ENCODE results near the gene PUSL1. TPM values are rescaled to one million over a fixed set of nuclear protein-coding genes. Genes with fewer than 3 reads are reported as not detected.

Gene PUSL1
- total RNA-seq, 2 experiments from 2014 or later = 17.0 to 17.6 TPM

DNA sequence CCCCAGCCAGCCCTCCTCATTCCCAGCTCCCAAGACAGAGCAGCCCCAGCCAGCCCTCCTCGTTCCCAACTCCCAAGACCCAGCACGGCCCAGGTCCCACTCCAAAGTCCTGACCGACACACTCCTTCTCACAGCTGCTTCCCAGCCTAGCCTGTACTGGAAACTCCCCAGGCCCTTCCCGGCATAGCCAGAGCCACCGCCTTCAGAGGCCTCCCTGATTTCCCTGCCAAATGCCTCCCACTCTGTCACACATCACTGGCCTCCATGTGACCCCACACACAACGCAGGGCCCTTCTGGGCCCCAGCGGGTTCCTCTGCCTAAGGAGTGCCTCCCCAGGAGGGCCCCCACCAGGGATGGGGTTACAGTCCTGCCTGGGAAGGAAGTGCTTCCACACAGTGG is 37.6 kb upstream of the PUSL1 start:
- no peak for DNase-seq
- peak overlapping the region; percentile 10 for H3K27ac Mint-ChIP-seq
- peaks cover 25% of the 10 kb centered on the region for H3K36me3 Mint-ChIP-seq (ENCODE audit: low read depth)
- H3K9me3 Mint-ChIP-seq = no peaks in the 10 kb centered on the region
- CTCF ChIA-PET = interaction anchor here (0.9 to 2.3 kb wide), 2 partner anchors 149 to 150 kb away, joined by 3 to 10 read pairs; no protein-coding TSS in a partner anchor
- no peaks in the 10 kb centered on the region for H3K27me3 Mint-ChIP-seq (ENCODE audit: low read depth)
- H3K4me3 Mint-ChIP-seq = peak overlapping the region; percentile 16
- H3K4me1 Mint-ChIP-seq (ENCODE audit: low read depth) = peaks cover 39% of the 10 kb centered on the region
- intact Hi-C loops (cut with micrococcal nuclease) = no loop called here

DNA sequence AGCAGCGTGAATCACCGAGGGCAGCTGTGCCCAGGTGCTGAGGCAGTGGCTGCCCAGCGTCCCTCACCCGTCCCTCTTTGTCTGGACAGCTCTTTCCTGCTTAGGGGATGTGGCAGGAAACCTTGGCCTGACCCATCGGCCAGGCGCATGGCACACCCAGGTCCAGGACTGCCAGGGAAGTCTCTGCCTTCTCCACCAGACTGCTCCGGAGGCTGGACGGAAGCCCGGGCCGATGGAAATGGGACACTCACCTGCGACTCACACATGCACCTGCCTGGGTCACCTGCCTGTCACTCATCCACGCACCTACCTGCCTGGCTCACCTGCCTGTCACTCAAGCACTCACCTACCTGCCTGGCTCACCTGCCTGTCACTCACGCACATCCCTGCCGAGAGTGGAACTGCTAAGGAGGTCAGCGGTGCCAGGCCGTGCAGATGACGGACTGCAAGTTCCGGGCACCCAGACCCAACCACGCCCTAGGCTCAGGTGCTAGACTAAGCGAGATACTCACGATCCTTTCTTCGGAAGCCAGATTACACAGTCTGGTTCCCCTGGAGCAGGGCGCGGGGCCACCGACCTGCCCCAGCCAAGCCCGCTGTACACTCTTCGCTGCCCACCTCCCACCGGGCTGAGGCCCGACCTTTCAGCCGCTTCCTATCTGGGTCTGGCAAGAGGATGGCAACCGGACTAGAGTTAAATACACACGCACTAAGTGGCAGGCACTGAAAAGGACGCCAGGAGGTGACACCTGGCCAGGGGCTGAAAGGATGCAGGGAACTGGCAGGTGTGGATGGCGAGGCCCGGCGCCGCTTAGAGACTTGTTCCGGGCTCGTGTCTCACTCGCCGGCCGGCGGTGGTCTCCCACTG is 35.8 kb upstream of the PUSL1 start:
- Mint-ChIP-seq H3K27ac (peak overlapping the region; percentile 80), H3K4me1 (ENCODE audit: low read depth) (peaks cover 39% of the 10 kb centered on the region), H3K9me3 (no peaks in the 10 kb centered on the region), H3K4me3 (peak overlapping the region; percentile 85), H3K27me3 (ENCODE audit: low read depth) (no peaks in the 10 kb centered on the region), H3K36me3 (ENCODE audit: low read depth) (peaks cover 18% of the 10 kb centered on the region)
- intact Hi-C loops (cut with micrococcal nuclease) = loop anchor here (1.0 to 2.0 kb wide), 2 partner anchors 36 to 42 kb away; partner anchors contain the start of gene PUSL1
- DNase-seq = peak; percentile 27
- CTCF ChIA-PET = interaction anchor here (2.3 kb wide), 1 partner anchor 150 kb away, joined by 10 read pairs; no protein-coding TSS in a partner anchor

DNA sequence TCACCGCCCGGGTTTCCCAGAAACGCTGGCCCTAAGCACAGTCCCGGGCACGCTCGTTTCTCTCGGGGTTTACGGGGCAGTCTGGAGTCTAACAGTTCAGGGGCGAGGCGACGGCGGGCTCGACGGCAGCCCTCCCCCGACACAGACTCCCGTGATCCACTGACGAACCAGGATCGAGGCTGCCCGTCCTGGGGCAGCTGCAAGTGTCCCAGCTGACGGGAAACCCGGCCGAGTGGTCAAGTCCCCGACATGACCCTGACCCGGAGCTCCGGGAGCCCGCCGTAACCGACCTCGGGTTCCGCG is 35.2 kb upstream of the PUSL1 start:
- Mint-ChIP-seq H3K9me3 (no peaks in the 10 kb centered on the region), H3K4me1 (ENCODE audit: low read depth) (peaks cover 39% of the 10 kb centered on the region), H3K4me3 (peak overlapping the region; percentile 85), H3K27ac (peak overlapping the region; percentile 80), H3K36me3 (ENCODE audit: low read depth) (peaks cover 15% of the 10 kb centered on the region), H3K27me3 (ENCODE audit: low read depth) (no peaks in the 10 kb centered on the region)
- intact Hi-C loops (cut with micrococcal nuclease) = loop anchor here (1.0 to 2.0 kb wide), 2 partner anchors 35 to 42 kb away; partner anchors contain the start of gene PUSL1
- no peak for DNase-seq
- CTCF ChIA-PET = interaction anchor here (0.5 to 0.6 kb wide), 2 partner anchors 9 to 289 kb away, joined by 3 read pairs; no protein-coding TSS in a partner anchor

DNA sequence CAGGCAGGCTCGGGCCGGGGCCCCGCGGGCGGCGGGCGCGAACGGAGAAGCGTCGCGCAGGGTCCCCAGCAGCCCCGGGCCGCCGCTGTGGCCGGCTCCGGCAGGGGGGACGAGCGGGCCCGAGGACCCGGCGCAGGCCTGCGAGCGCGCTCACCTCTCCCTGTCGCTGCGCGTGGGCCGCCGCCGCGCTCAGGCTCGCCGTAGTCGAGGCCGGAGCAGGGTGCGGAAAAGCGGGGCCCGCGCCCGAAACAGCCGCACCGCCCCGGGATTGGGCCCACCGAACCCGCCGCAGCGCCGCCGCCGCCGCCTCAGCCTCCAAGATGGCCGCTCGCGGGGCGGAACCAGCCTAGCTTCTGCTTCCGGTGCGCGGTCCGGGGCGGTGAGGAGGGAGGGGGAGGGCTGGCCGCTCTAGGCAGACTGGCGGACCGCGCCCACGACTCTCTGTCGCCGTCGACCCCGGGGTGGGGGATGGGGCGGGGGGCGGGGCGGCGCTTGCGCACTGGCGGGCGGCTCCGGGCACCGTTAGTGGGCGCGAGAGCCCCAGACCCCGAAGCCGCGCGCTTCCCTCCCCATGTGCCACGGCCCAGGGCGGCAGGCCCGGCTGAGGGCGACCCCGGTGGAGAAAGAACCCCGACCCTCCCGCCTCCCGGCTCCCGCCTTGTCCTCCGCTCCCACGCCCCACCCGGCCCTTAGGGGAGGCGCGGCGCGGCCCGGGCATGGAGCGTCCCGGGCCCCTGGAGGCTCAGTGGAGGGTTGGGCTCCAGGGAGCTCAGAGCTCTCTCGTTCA is 34.7 kb upstream of the PUSL1 start, which contains the start of gene UBE2J2:
UBE2J2 (minus strand) TSS at position 343 of the 787 bp plus-strand sequence. CDS start 5,862 bp downstream, outside the sequence.
- peak within 1 kb of the TSS; percentile 80 for H3K27ac Mint-ChIP-seq
- intact Hi-C loops (cut with micrococcal nuclease) = loop anchor here (1.0 to 2.0 kb wide), 2 partner anchors 35 to 43 kb away; partner anchors contain the start of gene PUSL1
- CTCF ChIA-PET = interaction anchor here (0.5 to 0.6 kb wide), 2 partner anchors 8 to 289 kb away, joined by 3 read pairs; no protein-coding TSS in a partner anchor
- H3K9me3 Mint-ChIP-seq = no peaks in the 10 kb centered on the region
- H3K36me3 Mint-ChIP-seq (ENCODE audit: low read depth) = peaks cover 15% of the 10 kb centered on the region
- H3K4me1 Mint-ChIP-seq (ENCODE audit: low read depth) = peaks cover 39% of the 10 kb centered on the region
- no peaks in the 10 kb centered on the region for H3K27me3 Mint-ChIP-seq (ENCODE audit: low read depth)
- H3K4me3 Mint-ChIP-seq = peak within 1 kb of the TSS; percentile 85
- peak; percentile 95 for DNase-seq

DNA sequence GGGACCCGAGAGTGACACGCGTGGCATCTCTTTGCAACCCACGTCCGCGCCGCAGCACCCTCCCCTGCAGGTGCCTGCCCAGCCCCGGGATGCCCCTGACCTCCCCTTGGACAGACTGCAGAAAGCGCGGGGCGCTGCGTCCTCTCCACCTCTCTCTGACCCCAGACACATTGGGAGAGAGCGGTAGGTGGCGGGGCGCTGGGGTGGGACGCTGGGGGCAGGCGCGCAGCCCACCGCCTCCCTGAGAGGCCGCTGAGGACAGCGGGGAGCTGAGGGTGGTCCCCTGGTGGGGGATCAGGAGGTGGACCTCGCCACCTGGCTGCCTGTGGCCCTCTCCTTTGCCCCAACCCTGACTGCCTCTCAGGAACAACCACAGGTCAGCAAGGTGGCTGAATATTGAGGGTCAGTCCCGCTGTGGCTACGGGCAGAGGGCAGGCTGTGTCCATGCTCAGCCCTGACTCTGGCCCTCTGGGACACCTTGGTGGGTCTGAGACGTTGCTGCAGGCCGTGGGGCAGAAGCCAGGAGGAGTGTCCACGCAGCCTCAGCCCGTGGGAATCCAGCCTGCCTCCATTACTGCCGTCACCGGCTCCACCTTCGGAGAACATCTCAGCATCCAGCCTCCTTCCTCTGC is 34.0 kb upstream of the PUSL1 start:
- H3K4me1 Mint-ChIP-seq (ENCODE audit: low read depth) = peaks cover 36% of the 10 kb centered on the region
- no peak overlapping the region for H3K27ac Mint-ChIP-seq
- intact Hi-C loops (cut with micrococcal nuclease) = no loop called here
- no peaks in the 10 kb centered on the region for H3K9me3 Mint-ChIP-seq
- CTCF ChIA-PET = no interaction called here
- H3K36me3 Mint-ChIP-seq (ENCODE audit: low read depth) = peaks cover 15% of the 10 kb centered on the region
- DNase-seq = no peak
- no peaks in the 10 kb centered on the region for H3K27me3 Mint-ChIP-seq (ENCODE audit: low read depth)
- peak overlapping the region; percentile 60 for H3K4me3 Mint-ChIP-seq

DNA sequence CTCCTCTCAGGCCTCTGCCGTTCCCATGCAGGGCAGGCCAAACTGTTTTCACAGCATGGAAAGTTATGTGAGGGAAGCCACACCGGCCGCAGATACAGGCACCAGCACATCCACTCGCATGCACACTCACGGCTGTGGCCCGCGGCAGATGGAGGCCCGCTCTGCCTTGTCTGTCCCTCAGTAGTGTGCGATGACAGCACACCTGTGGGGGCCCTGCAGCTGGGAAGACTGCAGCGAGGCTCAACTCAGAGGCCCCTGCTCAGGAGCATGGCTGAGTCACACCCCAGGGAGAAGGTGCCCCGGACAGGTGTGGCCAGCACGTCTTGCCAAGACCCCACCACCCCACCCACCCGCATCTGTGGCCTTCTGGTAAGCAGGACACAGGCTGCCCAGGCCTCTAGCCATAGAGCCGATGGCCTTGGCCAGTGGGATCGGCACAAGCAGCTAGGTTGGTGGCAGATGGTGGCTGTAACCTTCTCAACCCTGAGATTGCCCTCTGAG is 33.4 kb upstream of the PUSL1 start:
- Mint-ChIP-seq H3K4me3 (peak overlapping the region; percentile 60), H3K36me3 (ENCODE audit: low read depth) (peaks cover 14% of the 10 kb centered on the region), H3K27ac (no peak overlapping the region), H3K9me3 (no peaks in the 10 kb centered on the region), H3K4me1 (ENCODE audit: low read depth) (peaks cover 32% of the 10 kb centered on the region), H3K27me3 (ENCODE audit: low read depth) (no peaks in the 10 kb centered on the region)
- intact Hi-C loops (cut with micrococcal nuclease) = no loop called here
- no peak for DNase-seq
- CTCF ChIA-PET = interaction anchor here (0.7 kb wide), 1 partner anchor 152 kb away, joined by 3 read pairs; no protein-coding TSS in a partner anchor

DNA sequence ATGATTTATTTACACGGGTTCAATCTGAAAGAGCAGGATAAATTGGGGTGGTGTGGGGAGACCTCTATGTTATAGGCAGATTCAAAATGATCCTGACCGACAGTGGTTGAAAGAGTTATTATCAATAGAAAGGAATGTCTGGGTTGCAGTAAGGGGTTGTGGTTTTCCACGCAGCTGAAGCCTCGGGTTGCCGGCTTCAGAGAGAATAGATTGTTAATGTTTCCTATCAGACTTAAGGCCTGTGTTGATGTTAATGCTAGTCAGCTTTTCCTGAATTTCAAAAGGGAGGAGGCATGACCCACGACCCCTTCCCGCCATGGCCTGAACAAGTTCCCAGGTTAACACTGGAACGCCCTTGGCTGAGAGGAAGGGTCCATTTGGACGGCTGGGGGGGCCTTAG is 32.6 kb upstream of the PUSL1 start:
- no peaks in the 10 kb centered on the region for H3K27me3 Mint-ChIP-seq (ENCODE audit: low read depth)
- intact Hi-C loops (cut with micrococcal nuclease) = no loop called here
- H3K9me3 Mint-ChIP-seq = no peaks in the 10 kb centered on the region
- no peak overlapping the region for H3K4me3 Mint-ChIP-seq
- DNase-seq = no peak
- no peak overlapping the region for H3K27ac Mint-ChIP-seq
- H3K36me3 Mint-ChIP-seq (ENCODE audit: low read depth) = peaks cover 9% of the 10 kb centered on the region
- CTCF ChIA-PET = interaction anchor here (0.7 kb wide), 1 partner anchor 153 kb away, joined by 3 read pairs; no protein-coding TSS in a partner anchor
- H3K4me1 Mint-ChIP-seq (ENCODE audit: low read depth) = peaks cover 24% of the 10 kb centered on the region

DNA sequence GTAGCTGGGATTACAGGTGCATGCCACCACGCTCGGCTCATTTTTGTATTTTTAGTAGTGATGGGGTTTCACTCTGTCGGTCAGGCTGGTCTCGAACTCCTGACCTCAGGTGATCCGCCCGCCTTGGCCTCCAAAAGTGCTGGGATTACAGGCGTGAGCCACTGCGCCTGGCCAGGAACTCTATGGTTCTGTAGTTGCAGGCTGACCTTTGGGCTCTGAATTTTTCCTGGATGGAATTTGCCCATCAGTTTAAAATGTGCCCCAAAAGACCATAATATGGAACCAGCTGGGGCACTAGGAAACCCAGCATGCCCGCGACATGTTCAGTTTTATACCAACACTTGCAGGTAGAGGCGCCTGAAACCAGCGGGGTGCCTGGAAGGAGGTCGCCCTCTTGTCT is 29.8 kb upstream of the PUSL1 start:
- no peak for DNase-seq
- CTCF ChIA-PET = interaction anchor here (0.6 to 0.7 kb wide), 2 partner anchors 22 to 276 kb away, joined by 3 to 4 read pairs; no protein-coding TSS in a partner anchor
- Mint-ChIP-seq H3K27ac (no peak overlapping the region), H3K27me3 (ENCODE audit: low read depth) (no peaks in the 10 kb centered on the region), H3K36me3 (ENCODE audit: low read depth) (no peaks in the 10 kb centered on the region), H3K4me3 (no peak overlapping the region), H3K4me1 (ENCODE audit: low read depth) (peaks cover 4% of the 10 kb centered on the region), H3K9me3 (no peaks in the 10 kb centered on the region)
- intact Hi-C loops (cut with micrococcal nuclease) = no loop called here

DNA sequence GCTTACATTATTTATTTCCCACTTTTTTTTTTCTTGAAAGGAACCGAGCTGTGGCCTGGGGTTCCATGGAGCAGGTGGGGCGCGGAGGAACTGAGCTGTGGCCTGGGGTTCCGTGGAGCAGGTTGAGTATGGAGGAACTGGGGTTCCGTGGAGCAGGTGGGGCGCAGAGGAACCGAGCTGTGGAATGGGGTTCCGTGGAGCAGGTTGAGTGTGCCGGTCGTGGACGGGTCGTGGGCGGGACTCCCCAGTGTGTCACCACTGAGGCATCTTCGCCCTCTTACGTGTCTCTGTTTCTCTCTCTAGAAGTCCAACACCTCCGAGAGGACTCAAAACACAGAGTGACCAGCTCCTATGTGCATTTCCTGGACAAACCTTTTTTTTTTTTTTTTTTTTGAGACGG is 29.4 kb upstream of the PUSL1 start:
- CTCF ChIA-PET = interaction anchor here (0.6 to 0.7 kb wide), 2 partner anchors 21 to 276 kb away, joined by 3 to 4 read pairs; no protein-coding TSS in a partner anchor
- H3K4me3 Mint-ChIP-seq = no peak overlapping the region
- H3K9me3 Mint-ChIP-seq = no peaks in the 10 kb centered on the region
- intact Hi-C loops (cut with micrococcal nuclease) = no loop called here
- H3K27me3 Mint-ChIP-seq (ENCODE audit: low read depth) = no peaks in the 10 kb centered on the region
- H3K36me3 Mint-ChIP-seq (ENCODE audit: low read depth) = no peaks in the 10 kb centered on the region
- H3K4me1 Mint-ChIP-seq (ENCODE audit: low read depth) = peaks cover 4% of the 10 kb centered on the region
- H3K27ac Mint-ChIP-seq = no peak overlapping the region
- no peak for DNase-seq

DNA sequence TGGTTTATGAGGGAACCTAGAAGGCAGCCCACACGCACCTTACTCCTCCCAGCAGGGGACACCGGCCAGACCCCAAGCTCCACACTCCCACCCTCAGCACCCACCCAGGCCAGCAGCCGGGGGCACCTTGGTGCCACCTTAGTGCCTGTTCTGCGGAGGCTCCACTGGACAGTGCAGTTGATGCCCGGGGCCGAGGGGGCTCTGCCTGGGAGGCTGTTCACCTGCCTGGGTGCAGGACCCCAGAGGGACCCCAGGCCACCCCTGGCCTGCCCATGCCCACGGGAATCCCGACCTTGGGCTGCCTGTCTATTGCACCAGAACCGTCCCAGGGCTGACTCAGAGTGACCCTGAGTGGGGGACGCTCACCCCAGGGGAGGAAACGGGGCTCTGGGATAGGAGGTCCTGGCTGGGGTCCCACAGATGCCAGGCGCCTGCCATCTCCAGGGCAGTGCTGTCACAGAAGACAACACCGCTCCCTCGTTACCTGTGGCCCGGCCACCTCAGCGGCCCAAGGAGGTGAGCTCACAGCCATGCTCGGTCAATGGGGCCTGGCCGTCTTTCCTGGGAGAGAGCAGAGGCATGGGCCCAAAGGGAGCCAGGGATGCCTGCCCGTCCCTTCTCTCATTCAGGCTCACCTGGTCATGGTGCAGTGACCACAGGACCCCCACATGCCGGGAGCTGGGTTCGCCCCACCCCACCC is 27.5 kb upstream of the PUSL1 start:
- Mint-ChIP-seq H3K27ac (no peak overlapping the region), H3K36me3 (ENCODE audit: low read depth) (no peaks in the 10 kb centered on the region), H3K27me3 (ENCODE audit: low read depth) (no peaks in the 10 kb centered on the region), H3K9me3 (no peaks in the 10 kb centered on the region), H3K4me1 (ENCODE audit: low read depth) (no peaks in the 10 kb centered on the region), H3K4me3 (no peak overlapping the region)
- DNase-seq = no peak
- CTCF ChIA-PET = interaction anchor here (1.5 kb wide), 1 partner anchor 19 kb away, joined by 4 read pairs; no protein-coding TSS in a partner anchor
- intact Hi-C loops (cut with micrococcal nuclease) = no loop called here

All from activated naive CD4-positive, alpha-beta T cell treated with anti-CD3 and anti-CD28 coated beads for 36 hours (primary cell).